HS-27A (cell line): ENCODE data around the gene CHRM3.
"Not testable (repeated sequence)": the region's sequence is repeated elsewhere in the genome, so short reads cannot be mapped to it uniquely, and the experiment has no call there.

Experiments used
- DNase-seq: peaks from one replicate; pipeline ENCODE4 v3.0.0-alpha.2; 2012; ENCODE audit warnings: low read depth, missing footprints

The CHRM3 gene

DNA sequence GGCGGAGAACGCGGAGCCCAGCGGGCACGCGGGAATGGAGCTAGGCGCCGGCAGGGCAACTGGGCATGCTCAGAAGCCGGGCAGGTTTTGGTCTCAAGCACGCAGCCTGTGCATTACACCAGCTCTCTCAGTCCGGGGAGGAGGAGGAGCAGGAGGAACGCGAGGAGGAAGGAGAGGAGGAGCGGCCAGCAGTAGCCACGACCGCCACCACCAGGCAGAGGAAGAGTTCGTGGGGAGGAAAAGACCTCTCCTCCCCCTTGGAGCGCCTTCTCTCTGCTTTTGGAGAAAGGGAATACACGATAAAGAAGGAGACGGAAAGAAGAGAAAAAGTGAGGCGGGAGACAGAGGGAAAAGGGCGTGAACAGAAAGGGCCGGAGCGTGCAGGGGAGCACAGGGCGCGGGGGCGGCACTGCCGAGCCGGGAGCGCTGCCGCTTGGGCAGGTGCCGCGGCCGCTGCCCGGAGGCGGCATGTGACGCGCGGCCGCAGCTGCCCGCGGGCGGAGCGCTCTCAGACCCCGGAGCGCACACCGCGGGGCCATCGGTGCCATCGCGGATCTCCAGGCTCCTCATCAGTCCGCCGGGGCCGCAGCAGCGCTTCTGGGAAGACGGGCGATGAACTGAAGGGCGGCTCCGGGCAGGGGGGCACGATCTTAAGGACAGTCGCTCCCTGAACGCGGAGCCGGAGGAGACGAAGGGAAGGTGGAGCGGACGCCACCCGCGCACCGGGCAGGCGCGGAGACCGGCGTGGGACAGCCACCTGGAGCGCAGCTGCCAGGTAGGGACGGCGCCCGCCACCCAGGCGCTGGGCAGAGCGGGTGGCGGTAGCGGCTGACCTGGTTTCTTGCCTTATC, at the start of gene CHRM3:
CHRM3 (plus strand) TSS at position 116 of the 851 bp plus-strand sequence. CDS start 520,884 bp downstream, outside the sequence.
- DNase-seq = no peak

DNA sequence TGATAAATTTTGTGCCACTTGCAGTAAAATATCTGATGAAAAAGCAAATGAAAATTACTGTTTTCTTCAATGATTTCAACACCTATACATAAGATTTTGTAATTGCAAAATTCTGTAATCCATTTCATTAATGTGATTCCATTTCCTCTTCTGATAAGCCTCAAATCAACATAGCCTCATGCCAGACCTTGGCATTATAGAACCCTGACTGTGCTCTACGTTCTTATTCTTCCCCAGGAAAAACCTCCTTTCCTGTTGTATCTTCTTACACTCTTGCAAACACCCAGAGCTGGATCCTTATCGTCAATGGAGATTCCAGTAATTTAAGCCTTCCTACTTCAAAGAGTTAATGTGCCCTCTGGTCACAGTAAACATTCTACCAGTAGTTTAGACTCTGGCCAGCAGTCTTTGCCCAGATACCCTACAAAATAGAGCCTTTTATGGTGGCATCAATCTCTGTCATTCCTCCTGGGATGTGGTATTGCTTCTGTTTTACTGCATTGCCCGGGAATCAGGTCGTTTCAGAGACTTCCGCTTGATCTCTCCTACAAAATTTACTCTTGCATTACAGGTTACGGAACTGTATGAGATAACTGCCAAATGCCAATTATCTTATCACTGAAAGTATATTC, 48.5 kb upstream of the CHRM3 start:
- no peak for DNase-seq

DNA sequence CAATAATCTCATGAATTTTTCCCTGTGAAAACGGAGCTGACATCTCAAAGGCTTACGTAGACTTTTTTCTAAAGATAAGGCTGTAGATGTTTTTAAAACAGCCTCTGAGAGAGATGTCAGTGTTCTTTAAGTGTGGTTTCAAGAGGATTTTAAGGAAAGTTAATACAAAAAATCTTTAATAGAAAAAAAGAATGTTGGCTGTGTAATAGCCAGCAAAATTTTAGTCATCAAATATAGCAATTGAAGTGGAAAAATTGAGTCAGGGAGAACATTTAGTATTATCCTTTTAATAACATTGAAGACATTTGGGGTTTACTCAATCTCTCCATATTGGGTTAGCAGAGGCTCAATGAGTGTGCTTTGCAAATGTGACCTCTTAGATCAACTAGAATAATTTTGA, 38.6 kb upstream of the CHRM3 start:
- DNase-seq = no peak

DNA sequence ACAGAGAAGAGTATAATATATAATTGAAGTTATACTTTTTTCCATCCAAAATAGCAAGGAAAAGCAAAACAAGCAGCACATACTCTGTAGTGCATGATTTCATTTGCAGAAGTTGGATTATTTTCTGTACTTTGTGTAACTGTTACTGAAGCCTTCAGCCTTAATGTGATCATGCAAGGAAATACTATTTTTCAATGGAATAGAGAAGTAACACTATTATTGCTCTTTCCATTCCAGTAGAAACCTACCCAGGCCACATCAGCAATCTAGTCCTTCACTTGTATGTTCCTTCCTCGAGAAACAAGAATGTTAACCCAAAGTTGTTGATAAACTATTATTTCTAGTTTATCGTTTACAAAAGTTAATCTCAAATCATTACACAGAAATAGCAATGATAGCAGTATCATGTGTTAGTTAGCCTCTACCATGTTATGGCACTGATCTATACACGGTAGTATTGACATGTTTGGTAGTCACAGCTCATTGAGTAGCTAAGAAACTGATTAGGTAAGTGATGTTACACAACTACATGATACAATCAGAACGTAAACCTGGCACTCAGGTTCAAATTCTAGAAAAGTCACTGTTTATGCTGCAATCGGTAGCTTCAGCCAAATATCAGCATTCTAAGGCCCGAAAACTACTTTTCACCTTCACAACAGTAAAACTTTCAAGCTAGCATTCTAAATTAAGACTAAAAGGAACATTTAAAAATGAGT, 37.6 kb upstream of the CHRM3 start:
- DNase-seq = no peak

DNA sequence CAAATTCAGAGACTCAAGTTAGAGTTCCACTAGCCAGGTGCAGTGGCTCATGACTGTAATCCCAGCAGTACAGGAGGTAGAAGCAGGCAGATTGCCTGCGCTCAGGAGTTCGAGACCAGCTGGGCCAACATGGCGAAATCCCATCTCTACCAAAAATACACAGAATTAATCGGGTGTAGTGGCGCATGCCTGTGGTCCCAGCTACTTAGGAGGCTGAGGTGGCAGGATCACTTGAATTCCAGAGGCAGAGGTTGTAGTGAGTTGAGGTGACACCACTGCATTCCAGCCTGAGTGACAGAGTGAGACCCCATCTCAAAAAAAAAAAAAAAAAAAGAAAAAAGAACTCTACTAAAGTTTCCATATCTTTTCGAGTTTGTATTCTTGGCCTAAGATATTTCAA, 36.7 kb upstream of the CHRM3 start:
- DNase-seq = no peak

DNA sequence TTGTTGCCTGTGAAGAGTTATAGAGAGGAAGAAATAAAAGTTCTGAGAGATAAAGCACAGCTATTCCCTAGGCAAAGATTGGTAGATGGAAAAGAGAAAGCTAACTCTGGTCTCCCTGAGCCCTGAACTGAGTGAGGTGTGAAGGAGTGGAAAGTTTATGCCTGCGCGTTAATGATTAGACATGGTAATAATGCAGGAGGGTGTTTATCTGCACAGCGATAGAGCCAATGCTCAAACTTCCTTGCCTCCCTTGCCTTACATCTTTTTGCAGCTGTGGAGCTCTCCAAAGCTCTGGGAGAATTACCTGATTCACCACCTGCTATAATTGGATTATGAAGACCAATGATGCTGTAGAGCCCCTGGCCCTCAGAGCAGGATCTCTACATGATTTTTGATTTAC, 32.8 kb upstream of the CHRM3 start:
- no peak for DNase-seq

DNA sequence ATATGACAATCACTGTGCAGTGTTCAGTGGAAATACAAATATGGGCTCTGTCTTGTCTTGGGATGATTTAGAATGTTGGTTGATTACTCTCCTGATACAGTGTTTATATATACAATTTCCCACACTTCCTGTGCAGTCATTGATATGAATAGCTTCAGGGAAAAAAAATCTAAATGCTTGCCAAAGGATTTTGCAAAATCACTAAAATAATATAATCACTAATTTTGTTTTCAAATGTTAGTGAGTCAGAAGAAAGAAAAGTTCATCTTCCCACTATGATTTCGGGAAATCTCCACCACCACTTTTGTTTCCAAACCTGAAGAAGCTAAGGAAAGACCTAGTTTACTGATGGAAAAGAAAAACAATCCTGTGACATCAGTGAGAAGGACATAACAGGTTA, 32.1 kb upstream of the CHRM3 start:
- no peak for DNase-seq

DNA sequence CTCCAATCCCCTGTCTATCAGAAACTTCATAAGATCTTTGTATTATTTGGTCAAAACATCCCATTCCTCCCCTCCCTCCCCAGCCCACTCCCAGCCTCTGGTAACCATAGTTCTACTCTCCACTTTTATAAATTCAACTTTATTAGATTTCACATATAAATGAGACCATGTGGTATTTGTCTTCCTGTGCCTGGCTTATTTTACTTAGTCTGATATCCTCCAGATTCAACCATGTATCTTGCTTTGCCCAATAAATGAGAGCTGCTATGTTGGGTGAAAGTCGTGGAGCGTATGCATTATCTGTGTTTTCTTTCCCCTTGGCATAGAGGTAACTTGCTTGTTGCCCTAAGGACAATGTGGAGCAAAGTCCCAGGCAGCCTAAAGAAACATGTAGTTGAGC, 28.5 kb upstream of the CHRM3 start:
- no peak for DNase-seq

DNA sequence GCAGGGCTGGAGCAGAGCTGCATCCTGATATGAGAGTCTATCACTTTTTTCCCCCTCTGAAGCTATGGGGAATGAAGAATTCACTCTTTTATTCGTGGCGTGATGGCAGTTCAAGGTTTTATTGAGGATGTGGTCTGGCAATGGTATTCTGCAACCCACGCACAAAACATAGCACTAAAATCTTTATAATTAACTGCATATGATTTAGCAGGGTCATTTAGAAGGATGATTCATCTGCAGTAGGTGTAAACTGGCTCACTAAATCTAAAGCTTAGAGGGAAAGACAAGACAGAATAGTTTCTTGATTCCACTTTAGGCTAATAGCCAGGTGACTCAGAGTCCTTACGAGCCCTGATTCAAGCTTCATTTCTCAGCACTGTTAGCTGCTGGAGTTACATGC, 25.0 kb upstream of the CHRM3 start:
- DNase-seq = peak; percentile 35

DNA sequence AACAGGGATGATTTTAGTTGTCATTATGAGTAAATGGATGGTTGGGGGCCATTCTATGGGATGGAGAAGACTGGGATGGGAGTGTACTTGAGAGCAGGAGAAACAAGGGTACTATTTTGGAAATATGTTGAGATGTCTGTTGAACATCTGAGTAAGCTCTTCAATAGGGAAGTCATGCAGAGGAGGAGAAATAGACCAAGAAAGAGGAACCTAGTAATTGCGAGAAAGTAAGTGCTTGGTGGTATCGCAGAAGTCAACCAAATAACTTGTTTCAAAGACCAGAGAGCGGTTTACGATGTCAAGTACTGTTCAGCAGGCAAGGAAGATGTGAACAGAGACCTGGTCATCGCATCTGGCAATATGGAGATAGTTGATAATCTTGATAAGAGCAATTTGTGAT, 22.4 kb upstream of the CHRM3 start:
- no peak for DNase-seq

DNA sequence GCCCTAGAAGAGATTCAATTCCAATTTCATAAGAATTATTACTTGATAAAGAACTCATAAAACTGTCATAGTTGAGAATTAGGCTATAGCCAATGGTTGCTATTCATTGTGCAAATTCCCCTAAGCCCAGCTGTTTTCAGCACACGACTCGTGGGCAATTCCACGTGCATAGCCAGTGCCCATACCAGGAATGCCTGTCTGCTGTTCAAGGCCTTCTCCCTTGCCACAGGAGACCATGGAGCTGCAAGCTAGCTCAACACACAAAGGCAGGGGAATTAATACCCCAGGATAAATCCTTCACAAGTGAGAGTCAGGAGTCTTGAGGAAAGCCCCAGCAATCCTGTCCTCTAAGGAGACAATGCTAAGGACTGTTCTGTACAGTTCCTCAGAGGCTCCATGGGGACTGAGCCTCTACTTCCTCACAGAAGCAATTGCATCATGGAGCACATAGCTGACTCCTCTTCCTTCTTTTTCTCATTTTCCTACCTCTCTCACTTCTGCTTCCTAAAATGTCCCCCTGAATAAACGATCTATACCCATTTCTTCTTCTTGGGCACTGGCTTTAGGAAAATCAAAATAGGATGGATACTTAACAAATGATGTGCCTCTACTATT, 19.1 kb upstream of the CHRM3 start:
- no peak for DNase-seq

DNA sequence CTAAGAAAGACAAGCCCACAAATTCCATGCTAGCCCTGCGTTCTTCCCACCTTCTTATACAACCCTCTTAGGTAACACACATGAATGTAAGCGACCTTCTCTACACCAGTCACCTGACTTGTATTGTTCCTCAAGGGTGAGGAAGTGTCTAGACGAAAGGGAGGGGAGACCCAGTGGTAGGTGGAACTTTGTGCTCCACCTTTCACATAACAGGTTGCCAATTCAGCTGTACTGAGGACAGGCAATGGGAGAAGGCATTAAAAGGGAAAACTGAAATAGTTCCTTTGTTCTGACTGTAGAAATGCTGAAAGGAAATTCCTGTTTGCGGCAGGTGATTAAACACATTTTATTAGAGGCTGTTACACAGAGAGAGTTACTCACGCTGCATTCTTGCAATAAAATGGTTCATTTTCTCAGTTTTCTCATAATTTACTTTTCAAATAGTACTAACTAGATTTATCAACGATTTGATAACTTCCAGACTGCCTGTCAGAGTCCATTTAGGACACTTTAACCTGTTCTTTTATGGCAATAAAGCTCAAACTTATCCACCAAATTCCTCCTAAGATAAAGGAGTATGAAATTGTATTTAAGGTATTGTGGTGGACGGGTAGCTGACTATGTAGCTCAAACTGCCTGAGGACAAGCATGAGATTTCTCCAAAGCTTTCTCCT, 17.8 kb upstream of the CHRM3 start:
- no peak for DNase-seq

DNA sequence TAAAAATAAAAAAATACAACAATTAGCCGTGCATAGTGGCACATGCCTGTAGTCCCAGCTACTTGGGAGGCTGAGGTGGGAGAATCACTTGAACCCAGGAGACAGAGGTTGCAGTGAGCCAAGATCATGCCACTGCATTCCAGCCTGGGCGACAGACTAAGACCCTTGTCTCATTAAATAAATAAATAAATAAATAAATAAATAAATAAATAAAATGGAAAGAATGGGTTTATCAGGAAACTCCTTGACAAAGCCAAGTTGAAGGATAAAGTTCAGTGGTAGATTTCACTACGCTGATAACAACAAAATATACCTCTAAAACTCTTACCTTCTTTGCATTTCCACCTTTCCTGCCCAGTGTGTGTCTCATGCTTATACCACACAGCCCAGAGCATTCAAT, 15.5 kb upstream of the CHRM3 start:
- not testable (repeated sequence) for DNase-seq

DNA sequence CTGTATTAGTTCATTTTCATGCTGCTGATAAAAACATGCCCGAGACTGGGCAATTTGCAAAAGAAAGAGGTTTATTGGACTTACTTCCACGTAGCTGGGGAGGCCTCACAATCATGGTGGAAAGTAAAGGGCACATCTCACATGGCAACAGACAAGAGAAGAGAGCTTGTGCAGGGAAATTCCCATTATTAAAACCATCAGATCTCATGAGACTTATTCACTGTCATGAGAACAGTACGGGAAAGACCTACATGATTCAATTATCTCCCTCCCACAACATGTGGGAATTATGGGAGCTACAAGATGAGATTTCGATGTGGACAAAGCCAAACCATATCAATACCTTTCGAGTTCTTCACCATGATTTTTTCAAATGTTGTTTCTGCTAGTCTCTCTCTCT, 3.7 kb upstream of the CHRM3 start:
- no peak for DNase-seq

DNA sequence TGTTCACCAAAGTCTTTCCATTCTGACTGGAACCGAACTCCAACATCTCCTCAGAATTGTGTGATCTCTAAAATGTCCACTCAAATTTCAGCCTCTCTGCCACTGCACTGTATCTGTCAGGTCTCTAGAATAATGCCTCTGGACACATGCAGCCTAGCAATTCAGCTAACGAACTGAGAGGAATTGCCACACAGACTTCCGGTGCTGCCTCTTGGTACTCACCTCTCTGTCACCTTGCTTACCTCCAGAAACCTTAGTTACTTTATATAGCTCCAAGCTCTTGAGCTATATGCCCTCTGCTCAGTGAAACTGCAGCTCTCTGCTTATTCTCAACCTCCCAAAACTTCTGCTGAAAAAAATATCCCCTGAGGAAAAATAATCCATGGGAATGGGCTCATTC, 2.7 kb upstream of the CHRM3 start:
- DNase-seq = no peak

DNA sequence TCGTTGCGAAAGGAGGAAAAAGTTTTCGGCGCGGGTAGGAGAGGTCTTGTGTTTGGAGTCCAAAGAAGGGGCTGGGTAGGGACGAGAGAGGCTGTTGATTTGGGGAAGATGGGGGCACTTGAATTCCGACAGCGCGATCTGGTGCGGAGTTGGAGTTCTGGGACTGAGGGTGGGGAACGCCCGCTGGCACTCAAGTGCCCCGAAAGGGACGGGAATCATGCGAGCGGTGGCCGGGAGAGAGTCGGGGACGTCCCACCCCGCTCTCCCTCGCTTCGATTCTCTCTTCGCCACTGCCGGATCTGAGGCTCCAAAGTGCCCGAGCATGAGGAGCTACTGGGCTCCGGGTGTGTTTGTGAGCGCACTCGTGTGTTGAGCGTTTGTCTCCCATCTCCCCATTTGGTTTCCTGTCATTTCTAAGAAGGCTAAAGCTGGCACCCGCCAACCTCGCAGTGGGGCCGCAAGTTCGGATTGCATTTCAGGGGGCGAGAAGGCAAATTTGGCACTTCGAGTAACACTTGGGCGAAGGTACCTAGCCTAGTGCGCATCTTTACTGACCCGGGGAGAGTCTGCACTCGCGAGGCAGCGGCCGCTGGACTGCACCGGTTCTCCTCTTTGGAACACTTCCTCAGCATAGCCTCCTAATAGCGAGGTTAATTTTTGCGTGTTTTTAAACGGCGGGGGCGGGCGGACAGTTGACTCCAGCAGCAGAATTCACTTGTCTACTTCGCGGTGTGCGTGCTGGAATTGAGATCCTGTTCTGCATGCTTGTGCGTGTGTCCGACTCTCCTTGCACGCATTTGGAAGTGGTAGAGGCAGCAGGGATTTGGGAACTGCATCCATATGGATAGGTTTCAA, 1.2 kb downstream of the CHRM3 start:
- no peak for DNase-seq

DNA sequence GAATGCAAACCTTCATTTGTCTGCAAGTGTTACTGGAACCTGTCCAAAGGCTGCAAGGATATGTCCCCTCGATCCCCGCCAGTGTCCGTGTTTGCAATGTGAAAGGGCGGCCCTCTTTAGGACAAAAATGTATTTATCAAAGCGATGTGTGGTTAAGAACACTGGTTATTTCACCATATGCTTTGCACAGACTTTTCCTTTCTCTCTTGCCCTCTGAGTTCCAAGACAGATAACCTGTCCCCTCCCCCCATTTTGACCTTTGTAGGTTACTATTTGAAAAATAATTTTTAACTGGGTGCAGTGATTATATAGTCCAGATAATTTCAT, 1.8 kb downstream of the CHRM3 start:
- DNase-seq = no peak

DNA sequence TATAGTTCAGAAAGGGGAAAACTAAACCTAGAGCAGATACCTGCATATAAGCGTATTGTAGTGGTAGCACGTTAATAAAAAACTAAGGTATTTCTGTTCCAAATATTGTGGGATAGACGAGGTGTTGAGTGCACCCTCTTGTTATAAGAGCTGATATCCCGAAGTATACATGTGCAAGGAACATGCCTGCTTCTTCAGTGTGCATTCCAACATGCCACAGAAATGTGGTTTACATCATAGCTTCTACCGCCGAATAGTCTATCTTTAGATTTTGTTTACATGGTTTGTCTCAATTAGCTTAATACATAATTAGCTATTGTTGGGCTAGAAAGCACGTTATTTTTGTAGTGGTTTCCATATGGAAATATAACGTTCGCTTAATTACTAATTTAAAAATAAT, 2.2 kb downstream of the CHRM3 start:
- no peak for DNase-seq

DNA sequence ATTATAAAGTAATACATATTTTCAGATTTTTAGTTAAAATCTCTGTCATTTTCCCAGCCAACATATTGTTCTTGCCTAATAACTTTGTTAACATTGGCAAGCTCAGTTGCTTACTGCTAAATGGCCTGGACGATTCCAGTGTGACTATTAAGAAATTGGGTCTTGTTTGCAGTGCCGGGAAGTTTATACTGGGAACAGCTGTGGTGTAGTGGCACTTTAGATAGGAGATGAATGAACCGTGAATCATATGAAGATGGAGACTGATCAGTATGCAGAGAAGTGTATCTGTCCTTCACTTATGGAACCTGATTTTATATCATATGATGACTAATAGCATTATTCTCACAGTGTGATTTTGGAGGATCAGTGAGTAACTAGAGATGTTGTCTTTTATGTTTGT, 3.3 kb downstream of the CHRM3 start:
- peak; percentile 49 for DNase-seq

DNA sequence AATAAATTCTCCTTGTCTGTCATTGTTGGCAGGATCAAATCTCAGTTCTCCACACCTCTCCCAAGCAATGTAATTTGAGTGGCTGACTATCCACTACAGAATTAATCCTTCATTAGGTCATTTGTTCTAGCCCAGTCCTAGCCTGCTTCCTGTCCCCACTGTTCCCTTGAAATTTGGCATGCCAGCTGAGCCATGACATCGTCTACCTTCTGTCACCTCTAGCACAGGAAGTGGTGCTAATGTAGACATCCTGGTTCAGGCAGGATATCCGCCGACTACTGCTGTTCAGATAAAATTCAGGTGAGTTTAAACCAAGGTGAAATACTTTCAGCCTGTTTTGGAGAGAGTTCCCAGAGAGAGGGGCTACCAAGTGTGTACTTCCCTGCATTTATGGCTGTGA, 5.9 kb downstream of the CHRM3 start:
- no peak for DNase-seq

DNA sequence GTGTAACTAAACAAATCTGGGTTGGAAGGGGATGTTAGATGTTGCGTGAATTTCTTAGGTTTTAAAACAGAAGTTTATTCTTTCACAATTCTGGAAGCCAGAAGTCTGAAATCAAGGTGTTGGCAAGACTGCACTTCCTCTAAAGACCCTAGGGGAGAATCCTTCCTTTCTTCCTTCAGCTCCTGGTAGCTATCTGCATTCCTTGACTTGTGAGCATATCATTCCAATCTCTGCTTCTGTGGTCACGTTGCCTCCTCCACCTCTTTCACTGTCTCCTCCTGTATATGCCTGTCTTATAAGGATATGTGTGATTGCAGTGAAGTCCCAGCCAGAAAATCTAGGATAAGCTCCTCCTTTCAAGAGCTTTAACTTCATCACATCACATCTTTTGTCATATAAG, 7.7 kb downstream of the CHRM3 start:
- DNase-seq = no peak
